HepG2 (cell line): ENCODE measurements around the gene VAMP5. TPM values are rescaled to one million over a fixed set of nuclear protein-coding genes. Genes with fewer than 3 reads are reported as not detected.

ENCODE experiments used
- CENPBD1 ChIP-seq: sonication (generic); formaldehyde crosslinking; IDR thresholded peaks from 2 replicates; pipeline ENCODE4 v1.8.0; 2022; ENCODE audit warnings: missing genetic modification reagents, low read depth, mild to moderate bottlenecking, borderline replicate concordance
- NR1H2 ChIP-seq: sonication (generic); formaldehyde crosslinking; IDR thresholded peaks from 2 replicates; pipeline ENCODE4 v1.8.1; 2022; ENCODE audit warnings: low read depth, missing genetic modification reagents, borderline replicate concordance
- REPIN1 ChIP-seq: sonication (generic); formaldehyde crosslinking; IDR thresholded peaks from 2 replicates; pipeline ENCODE4 v1.8.0; 2022; ENCODE audit warnings: missing genetic modification reagents, low read depth, mild to moderate bottlenecking, borderline replicate concordance
- RXRA ChIP-seq: sonication (generic); formaldehyde crosslinking; IDR thresholded peaks from 2 replicates; pipeline ENCODE4 v1.5.1; 2020; ENCODE audit warnings: missing genetic modification reagents
- SP1 ChIP-seq, 2 experiments: fragments of 450-650 bp in 1 of 2; sonication (generic) in 1 of 2; formaldehyde crosslinking in 1 of 2; IDR thresholded peaks; 2 replicates each; pipeline versions ENCODE4 v1.4.0 to v1.6.1; 2016 to 2020; ENCODE audit warnings: missing genetic modification reagents in 1 of 2
- TFDP2 ChIP-seq: sonication (generic); formaldehyde crosslinking; IDR thresholded peaks from 2 replicates; pipeline ENCODE4 v1.4.0; 2020; ENCODE audit warnings: missing genetic modification reagents
- ZNF142 ChIP-seq: sonication (generic); formaldehyde crosslinking; IDR thresholded peaks from 2 replicates; pipeline ENCODE4 v1.4.0; 2020; ENCODE audit warnings: missing genetic modification reagents
- ZNF207 ChIP-seq: fragments of 450-650 bp; IDR thresholded peaks from 2 replicates; pipeline ENCODE4 v1.6.1; 2016; ENCODE audit warnings: antibody characterized with exemption, borderline replicate concordance
- ZNF282 ChIP-seq: fragments of 450-650 bp; IDR thresholded peaks from 2 replicates; pipeline ENCODE4 v1.6.1; 2018; ENCODE audit not compliant: partially characterized antibody
- ZNF512 ChIP-seq: sonication (generic); formaldehyde crosslinking; IDR thresholded peaks from 2 replicates; pipeline ENCODE4 v1.4.0; 2020; ENCODE audit warnings: mild to moderate bottlenecking, missing genetic modification reagents
- ZNF556 ChIP-seq: sonication (generic); formaldehyde crosslinking; IDR thresholded peaks from 2 replicates; pipeline ENCODE4 v1.4.0; 2020; ENCODE audit warnings: mild to moderate bottlenecking, missing genetic modification reagents, borderline replicate concordance
- ZNF704 ChIP-seq: sonication (generic); formaldehyde crosslinking; IDR thresholded peaks from 2 replicates; pipeline ENCODE4 v1.8.1; 2023; ENCODE audit warnings: mild to moderate bottlenecking, inconsistent platforms, moderate library complexity, missing genetic modification reagents, borderline replicate concordance
- ZNF710 ChIP-seq: sonication (generic); formaldehyde crosslinking; IDR thresholded peaks from 2 replicates; pipeline ENCODE4 v1.5.0; 2020; ENCODE audit warnings: mild to moderate bottlenecking, missing genetic modification reagents, borderline replicate concordance
- ZNF761 ChIP-seq: sonication (generic); formaldehyde crosslinking; conservative IDR thresholded peaks from 2 replicates; pipeline ENCODE4 v1.4.0; 2020; ENCODE audit warnings: mild to moderate bottlenecking, missing genetic modification reagents
- polyA plus RNA-seq, 8 experiments: library from polyadenylated mRNA; depleted of rRNA in 3 of 8; stranded (reverse) in 7 of 8; unstranded in 1 of 8; fragments of >200 nt; fragmentation: Illumina TruSeq in 4 of 8; extraction: Trizol in 4 of 8; gene quantifications; 2 replicates each; pipeline versions ENCODE4 v1.2.1 to v1.2.3, GENCODE V29; 2011 to 2016; ENCODE audit warnings: low read depth in 4 of 8, missing spikeins in 1 of 8, mixed read lengths in 1 of 8; ENCODE audit not compliant: insufficient read depth in 1 of 8
- total RNA-seq, 5 experiments: library from RNA; depleted of rRNA; stranded (reverse); fragments of >200 nt; fragmentation: Illumina TruSeq; extraction: Trizol; gene quantifications; 2 replicates each; pipeline ENCODE4 v1.2.3, GENCODE V29; 2016; ENCODE audit warnings: low read depth in 1 of 5

Gene VAMP5
- total and polyA plus RNA-seq, 2 of the 13 experiments (the other 11 are each of a cell fraction or from before 2014, with no cell fraction given), result 7.2 to 56.7 TPM

GRCh38 chr2:85538507-85539360 lies 45.5 kb upstream of the VAMP5 start, which contains the start of gene MAT2A (continued):
- peak; percentile 60; the same call in 1 of the 2 replicates for TF ChIP-seq NR1H2 (CRISPR knock-in tag)
- TF ChIP-seq TFDP2, result peak; percentile 85
- TF ChIP-seq REPIN1 (CRISPR knock-in tag), result peak; percentile 8
- peak; percentile 71; the same call in 1 of the 2 replicates for TF ChIP-seq RXRA (CRISPR knock-in tag)
- peak; percentile 69; the same call in 1 of the 2 replicates for TF ChIP-seq ZNF710
- no peak for TF ChIP-seq ZNF282
- peak; percentile 22 for TF ChIP-seq ZNF704
- TF ChIP-seq ZNF512 (CRISPR knock-in tag), result no peak
- TF ChIP-seq ZNF207, result no peak
- peak; percentile 97 for TF ChIP-seq ZNF556
- TF ChIP-seq ZNF142 (CRISPR knock-in tag), result peak; percentile 84; the same call in 1 of the 2 replicates
- no peak; the same call in none of the 2 replicates for TF ChIP-seq ZNF761 (CRISPR knock-in tag)
- no peak for TF ChIP-seq SP1 (IDR thresholded peaks at IDR 0.05)
- TF ChIP-seq SP1 (CRISPR knock-in tag; IDR thresholded peaks at IDR 0.05), result peak; percentile 93
- peak; percentile 98 for TF ChIP-seq CENPBD1 (CRISPR knock-in tag)
